Stomach (tissue), 4 donors: ENCODE results near the gene EBNA1BP2.

Experiments used
- POLR2A ChIP-seq, 4 donors: fragments of 450-650 bp; IDR thresholded peaks; one replicate each; pipeline ENCODE4 v1.6.1; 2016; ENCODE audit warnings: antibody characterized with exemption in 4 of 4, control low read depth in 2 of 4, mild to moderate bottlenecking in 1 of 4, moderate library complexity in 1 of 4
- TF ChIP-seq, protein P1 (sequence below), 7 experiments: fragments of 450-650 bp in 4 of 7; fragments of 200-600 bp in 3 of 7; sonication (generic) in 3 of 7; IDR thresholded peaks; one replicate each; pipeline ENCODE4 v1.5.1; 2016 to 2019; ENCODE audit warnings: antibody characterized with exemption in 7 of 7, control low read depth in 2 of 7, mild to moderate bottlenecking in 1 of 7

DNA sequence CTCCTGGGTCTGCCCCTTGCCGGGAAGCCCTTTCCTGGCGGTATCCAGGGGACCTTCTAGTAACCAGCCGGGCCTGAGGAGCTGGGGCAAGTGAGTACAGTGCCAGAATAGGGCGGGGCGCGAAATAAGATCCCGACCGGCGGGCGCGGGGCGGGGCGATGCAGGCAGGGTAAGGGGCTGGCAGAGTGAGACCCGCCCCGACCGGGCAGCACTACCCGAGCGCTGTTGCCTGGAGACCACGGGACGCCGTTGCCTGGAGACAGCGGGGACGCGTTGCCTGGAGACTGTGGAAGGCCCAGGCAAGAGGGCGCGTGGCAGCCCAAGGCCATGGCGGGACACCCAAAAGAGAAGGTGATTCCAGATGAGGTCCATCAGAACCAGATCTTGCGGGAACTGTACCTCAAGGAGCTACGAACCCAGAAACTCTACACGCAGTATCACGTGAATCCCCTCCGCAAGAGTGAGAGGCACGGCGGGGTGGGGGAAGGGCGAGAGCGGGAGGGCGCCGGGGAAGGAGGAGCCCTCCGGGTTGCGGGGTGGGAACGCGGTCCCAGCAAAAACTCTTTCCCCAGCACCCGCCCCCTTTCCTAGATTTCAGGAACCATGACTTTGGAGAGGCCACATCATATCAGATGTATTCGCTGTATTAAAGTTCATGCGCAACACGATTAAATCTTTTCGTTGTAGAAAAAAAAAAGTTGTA lies 24.3 kb downstream of the EBNA1BP2 start:
- TF ChIP-seq POLR2A (IDR thresholded peaks at IDR 0.05): no peak
- TF ChIP-seq, protein P1, sequence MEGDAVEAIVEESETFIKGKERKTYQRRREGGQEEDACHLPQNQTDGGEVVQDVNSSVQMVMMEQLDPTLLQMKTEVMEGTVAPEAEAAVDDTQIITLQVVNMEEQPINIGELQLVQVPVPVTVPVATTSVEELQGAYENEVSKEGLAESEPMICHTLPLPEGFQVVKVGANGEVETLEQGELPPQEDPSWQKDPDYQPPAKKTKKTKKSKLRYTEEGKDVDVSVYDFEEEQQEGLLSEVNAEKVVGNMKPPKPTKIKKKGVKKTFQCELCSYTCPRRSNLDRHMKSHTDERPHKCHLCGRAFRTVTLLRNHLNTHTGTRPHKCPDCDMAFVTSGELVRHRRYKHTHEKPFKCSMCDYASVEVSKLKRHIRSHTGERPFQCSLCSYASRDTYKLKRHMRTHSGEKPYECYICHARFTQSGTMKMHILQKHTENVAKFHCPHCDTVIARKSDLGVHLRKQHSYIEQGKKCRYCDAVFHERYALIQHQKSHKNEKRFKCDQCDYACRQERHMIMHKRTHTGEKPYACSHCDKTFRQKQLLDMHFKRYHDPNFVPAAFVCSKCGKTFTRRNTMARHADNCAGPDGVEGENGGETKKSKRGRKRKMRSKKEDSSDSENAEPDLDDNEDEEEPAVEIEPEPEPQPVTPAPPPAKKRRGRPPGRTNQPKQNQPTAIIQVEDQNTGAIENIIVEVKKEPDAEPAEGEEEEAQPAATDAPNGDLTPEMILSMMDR (IDR thresholded peaks at IDR 0.05): no peak
